Measurements from ENCODE around the gene SEMA3G. TPM values are rescaled to one million over a fixed set of nuclear protein-coding genes. Genes with fewer than 3 reads are reported as not detected.

SEMA3G gene
- total RNA-seq, 1 experiment from 2014 or later, result 0.40 TPM

DNA sequence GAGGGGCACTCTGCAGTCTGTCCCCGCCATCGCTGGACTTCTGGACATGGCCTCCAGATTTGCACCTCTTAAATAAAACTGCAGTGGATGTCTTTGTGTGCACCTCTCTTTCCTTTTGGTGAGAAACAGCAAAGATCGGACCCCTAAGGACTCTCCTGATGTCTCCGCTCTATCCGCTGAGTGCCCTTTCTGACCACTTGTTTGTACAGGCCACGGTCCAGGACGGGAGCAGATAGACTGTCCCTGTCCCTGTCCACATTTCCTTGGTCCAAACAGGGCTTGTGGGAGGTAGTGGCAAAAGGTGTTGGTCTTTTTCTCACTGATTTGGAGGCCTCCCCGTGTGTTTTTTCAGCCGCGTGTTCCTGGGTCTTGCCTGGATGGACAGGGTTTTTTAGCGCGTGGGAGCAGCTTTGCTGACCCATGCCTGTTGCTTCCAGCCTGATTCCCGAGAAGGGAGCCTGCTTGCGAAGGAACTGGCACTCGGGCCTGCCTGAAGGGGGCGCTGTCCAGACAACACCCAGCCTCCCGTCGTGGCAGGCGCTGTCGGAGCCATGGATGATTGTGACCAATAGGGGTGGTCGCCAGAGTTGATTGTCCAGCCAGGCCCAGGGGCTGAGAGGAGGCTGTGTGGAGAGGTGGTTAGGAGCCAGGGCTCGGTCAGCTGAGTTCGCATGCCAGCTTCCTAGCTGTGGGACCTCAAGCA is 37.1 kb upstream of the SEMA3G start:
- in situ Hi-C loops (cut with HindIII; ENCODE audit: low pct_unique_long_range_greater_than_20kb, low sequenced_read_pairs), result no loop called here
- DNase-seq (ENCODE audit: low read depth, low spot score), result peak; percentile 34

DNA sequence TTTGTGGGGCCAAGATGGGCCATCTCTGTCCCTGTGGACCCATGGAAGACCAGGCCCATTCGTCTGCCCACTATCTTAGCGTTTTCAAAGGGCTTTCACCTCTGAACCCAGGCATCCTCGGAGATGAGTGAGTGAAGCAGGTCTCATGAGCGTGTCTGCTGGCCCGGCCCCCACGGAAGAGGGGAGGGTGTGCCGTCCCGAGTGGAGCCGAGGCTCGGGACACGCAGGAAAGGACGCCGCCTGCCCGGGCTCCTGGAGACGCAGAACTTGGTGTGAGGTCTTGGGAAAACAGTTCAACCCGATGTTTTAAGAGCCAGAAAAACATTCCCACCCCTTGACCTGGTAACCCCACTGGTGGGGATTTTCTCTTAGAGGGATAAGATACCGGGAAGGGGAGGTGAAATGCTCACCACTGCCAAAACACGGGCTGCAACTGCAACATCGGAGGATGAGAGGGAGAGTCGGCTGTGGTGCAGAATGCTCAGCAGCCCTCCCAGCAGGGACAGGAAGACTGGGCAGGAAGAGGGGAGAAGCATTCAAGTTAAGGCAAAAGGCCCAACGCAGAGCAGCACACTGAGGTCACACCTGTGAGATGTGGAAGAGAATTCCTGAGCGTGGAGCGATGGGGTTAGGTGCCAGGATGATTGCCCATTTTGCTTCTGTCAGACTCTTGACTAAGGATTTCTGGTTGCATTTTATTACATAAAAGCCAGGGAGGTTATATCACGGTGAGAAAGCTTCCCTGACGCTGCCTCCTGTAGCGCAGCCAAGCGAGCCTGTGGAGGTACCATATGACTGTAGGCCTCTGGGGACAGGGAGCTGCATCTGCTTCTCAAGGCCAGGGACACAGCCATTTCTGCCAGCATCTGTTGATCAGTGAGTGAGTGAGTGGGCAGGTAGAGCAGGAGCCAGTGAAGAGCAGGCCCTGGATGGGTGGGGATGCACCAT is 36.1 kb upstream of the SEMA3G start:
- no peak for DNase-seq (ENCODE audit: low read depth, low spot score)
- in situ Hi-C loops (cut with HindIII; ENCODE audit: low pct_unique_long_range_greater_than_20kb, low sequenced_read_pairs), result no loop called here

DNA sequence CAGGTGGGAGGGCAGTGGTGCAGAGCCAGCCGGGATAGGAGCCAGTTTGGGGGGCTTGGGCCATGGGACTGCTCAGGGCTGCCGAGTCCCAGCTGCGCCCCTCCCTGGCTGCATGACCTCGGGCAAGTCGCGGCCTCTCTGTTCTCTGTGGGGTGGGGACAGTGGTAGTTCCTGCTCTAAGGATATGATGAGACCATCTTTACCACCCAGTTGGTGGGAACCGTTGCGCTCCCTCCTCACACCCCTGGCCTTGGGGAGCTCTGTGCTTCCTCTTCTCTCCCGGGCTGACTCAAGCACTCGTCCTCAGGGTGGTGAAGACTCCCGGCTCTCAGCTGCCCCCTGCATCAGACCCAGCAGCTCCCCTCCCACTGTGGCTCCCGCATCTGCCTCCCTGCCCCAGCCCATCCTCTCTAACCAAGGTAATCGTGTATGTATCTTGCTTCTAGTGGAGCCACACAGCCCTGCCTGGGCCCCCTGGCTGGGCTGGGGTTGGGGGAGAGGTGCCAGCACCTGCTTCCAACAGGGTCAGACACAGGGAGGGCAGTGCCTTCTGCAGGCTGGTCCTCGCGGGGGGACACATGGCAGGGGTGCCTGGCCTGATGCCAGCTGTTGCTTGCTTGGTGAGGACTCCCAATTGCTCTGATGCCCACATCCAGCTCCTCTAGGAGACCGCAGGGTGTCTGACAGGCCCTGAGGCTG is 35.1 kb upstream of the SEMA3G start:
- DNase-seq (ENCODE audit: low read depth, low spot score), result no peak
- in situ Hi-C loops (cut with HindIII; ENCODE audit: low pct_unique_long_range_greater_than_20kb, low sequenced_read_pairs), result no loop called here

DNA sequence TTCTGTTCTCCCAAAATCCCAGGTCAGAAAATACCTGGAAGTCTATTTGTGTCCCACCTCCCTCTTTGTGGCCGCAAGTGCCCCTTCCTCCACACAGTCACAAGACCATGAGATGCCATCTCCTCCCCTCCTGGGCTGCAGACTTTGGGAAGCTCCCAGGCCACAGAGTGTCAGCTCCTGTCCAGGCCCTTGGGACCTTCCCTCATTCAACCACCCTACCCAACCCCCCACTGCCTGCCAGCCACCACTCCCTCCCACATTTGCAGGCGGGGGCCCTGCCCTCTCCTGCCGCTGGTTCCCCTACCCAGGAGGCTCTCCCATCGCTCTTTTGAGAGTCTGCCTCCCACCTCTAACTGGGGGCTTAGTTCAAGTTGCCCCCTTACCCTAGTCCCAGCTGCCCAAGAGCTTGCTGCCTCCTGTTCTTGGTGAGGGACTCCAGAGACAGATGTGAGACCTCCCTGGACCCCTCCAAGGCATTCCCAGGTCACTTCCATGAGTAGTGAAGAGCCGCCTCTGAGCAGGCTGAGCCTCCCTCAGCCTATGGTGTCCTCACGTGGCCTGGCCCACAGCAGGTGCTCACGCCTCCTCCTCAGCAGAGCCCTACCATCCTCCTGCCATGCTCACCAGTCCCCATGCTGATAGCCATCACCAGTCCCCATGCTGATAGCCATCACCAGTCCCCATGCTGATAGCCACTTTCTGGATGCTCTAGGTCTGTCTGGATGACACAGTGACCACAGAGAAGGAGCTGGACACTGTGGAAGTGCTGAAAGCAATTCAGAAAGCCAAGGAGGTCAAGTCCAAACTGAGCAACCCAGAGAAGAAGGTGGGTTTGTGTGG is 34.4 kb upstream of the SEMA3G start:
- no peak for DNase-seq (ENCODE audit: low read depth, low spot score)
- in situ Hi-C loops (cut with HindIII; ENCODE audit: low pct_unique_long_range_greater_than_20kb, low sequenced_read_pairs), result no loop called here

DNA sequence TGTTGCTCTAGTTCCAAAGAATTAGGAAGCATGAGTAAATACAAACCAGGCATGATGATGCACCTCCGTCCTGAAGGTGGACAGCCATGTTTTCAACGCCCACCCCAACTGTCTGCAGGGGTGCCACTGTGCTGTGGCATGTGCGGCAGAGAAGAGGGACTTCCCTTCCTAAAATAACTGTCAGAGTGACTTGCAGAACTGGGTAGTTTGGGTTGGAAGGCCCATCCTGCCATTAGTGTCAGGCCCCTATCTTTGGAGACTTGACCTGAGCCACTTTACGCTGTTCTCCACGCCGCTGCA is 32.8 kb upstream of the SEMA3G start:
- DNase-seq (ENCODE audit: low read depth, low spot score), result no peak
- in situ Hi-C loops (cut with HindIII; ENCODE audit: low pct_unique_long_range_greater_than_20kb, low sequenced_read_pairs), result no loop called here

DNA sequence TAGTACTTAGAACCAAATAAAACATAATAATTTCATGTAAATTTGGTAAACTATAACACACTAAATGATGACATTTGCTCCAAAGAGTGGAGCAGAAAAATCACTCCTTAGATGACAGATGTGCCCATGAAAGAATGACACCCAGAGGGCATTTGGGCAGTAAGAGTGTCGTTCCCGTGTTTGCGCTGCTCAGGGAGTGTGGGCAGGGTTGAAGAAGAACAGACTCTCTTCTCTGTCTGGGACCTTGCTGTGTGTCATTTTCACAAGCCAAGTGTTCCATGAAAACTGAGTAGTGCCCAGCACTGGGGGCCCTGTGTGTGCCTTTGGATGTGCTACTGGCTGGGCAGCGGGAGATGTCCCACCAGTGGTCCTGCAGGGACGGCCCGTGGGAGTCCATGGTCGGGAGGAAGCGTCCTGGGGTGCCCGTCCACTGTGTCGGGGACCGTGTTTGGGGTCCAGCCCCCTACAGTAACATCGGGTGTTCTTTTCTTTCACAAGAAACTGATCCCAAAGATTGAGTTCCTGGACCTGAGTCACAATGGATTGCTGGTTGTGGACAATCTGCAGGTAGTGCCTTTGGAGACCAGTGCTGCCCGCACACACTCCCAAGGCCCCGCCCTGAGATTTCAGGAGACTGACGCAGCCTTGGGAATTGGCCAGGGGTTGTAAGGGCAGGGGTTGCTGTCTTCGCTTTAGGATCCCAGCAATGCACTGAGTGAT is 32.3 kb upstream of the SEMA3G start:
- in situ Hi-C loops (cut with HindIII; ENCODE audit: low pct_unique_long_range_greater_than_20kb, low sequenced_read_pairs), result no loop called here
- no peak for DNase-seq (ENCODE audit: low read depth, low spot score)

DNA sequence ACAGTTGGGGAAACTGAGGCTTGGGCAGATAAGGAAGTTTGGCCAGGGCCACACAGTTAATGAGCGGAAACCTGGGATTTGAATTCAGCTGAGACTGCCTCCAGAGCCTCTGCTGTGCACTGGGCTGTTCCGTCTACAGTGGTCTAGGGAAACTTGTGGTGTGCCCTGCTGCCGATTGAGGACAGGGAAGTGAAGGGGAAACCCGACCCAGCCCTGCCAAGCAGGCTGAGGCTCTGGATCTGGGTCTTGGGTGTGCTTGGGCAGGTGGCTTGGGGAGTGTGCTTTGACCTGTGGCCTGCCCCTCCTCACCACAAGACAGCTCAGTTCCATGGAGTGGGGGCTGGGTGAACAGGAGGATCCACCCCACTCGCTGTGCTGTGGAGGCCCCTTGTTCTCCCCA is 28.1 kb upstream of the SEMA3G start:
- in situ Hi-C loops (cut with HindIII; ENCODE audit: low pct_unique_long_range_greater_than_20kb, low sequenced_read_pairs), result no loop called here
- DNase-seq (ENCODE audit: low read depth, low spot score), result no peak

DNA sequence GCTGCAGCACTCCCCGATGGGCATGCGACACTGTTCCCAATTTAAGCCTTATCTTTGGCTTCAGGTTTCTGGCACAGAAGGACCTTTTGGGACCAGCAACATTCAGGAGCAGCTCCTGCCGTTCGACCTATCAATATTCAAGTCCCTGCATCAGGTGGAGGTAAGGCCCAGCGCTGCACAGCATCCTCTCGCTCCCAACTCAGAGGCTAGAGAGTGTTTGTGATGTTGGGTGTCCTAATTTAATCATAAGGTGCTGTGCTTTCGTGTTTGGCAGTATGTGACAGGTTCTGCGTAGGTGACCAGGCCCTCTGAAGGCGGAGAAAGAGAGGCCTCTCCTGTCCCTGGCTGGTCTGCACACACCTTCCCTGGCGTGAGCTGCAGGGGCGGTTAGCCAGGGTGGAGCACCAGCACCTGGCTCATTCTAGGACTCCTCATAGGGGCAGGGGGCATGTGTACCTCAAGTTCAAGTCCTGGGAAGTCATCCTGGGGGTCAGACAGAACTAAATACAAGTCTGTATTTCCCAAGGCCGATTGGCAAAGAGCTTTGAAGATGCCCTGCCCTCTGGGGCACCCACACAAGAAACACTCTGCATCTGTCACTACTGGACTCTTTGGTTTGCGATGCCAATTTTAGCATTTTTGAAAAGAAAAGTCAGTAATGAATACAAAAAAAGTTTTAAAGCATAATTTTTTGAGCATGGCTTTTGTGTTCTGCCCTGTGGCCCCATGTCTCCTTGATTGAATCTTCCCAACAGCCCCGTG is 27.5 kb upstream of the SEMA3G start:
- DNase-seq (ENCODE audit: low read depth, low spot score), result no peak
- in situ Hi-C loops (cut with HindIII; ENCODE audit: low pct_unique_long_range_greater_than_20kb, low sequenced_read_pairs), result no loop called here

DNA sequence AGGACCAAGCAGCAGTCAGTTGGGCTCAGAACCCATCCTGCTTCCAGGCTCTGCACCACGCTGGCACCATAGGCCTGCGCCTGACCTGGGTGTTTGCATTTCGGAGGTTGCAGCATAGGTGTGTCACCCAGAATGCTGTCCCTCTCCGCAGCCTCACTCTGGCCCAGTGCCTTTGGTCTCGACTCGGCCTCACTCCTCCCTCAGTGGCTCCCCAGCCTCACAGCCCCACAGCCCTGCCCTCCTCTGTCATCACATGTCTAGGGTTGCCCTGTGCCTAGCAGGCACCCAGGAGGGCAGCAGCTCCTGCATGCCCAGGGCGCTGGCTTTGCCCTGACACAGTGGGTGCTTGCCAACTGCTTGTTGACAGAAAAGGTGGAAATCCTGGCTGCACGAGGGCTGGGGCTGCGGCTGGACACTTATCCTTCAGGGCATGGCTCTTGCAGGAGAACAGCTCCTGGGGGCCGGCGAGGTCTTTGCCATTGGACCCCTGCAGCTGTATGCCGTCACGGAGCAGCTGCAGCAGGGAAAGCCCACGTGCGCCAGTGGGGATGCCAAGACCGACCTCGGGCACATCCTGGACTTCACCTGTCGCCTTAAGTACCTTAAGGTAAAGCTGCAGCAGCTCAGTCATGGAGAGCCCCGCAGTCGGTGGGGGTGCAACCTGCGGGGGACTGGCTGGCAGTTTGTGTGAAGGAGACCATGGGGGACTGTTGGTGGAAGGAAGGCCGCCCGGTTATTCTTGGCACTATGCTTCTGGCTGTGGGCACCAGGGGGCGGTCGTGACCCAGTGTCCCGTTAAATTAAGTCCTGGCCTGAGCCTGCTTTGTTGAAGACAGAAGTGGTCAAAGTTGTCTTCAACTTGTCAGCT is 26.7 kb upstream of the SEMA3G start:
- DNase-seq (ENCODE audit: low read depth, low spot score), result peak; percentile 64

DNA sequence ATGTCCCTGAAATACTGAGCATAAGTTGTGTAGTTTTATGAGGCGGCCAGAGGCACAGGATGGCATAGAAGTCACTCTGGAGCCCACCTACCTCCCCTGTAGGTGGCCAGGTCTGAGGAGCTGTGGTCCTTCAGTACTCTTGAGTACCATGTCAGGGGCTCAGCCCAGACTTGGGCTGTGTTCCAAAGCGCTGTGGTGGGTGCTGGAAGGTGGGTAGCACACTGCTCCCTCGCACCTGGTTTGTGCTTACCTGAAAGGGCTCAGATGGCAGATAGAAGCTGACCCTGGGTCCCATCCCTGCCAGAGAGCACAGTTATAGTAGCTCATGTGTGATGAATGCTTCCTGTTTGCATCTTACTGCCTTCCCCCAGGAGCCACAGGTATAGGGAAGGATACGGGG is 26.0 kb upstream of the SEMA3G start:
- in situ Hi-C loops (cut with HindIII; ENCODE audit: low pct_unique_long_range_greater_than_20kb, low sequenced_read_pairs), result no loop called here
- DNase-seq (ENCODE audit: low read depth, low spot score), result no peak

More for the DNA sequence above, 26.7 kb upstream of the SEMA3G start:
- in situ Hi-C loops (cut with HindIII; ENCODE audit: low pct_unique_long_range_greater_than_20kb, low sequenced_read_pairs), result no loop called here

DNA sequence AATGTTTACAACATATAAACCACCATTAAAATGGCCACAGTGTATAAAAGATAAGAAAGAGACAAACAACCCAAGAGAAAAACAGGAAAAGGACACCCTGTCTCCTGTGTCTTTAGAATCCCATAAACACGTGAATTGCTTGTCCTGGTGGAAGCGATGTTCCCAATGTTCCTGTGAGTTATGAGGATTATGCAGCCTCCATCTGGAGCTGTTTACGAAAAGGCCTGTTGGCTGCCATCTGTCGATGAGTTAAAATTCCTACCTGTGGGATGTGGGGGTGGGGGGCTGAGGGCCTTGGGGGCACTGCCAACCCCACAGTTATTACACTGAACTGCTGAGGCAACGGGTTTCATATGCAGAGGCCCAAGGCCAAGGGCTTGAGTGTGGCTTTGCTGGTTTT is 24.1 kb upstream of the SEMA3G start:
- DNase-seq (ENCODE audit: low read depth, low spot score), result no peak
- in situ Hi-C loops (cut with HindIII; ENCODE audit: low pct_unique_long_range_greater_than_20kb, low sequenced_read_pairs), result no loop called here

DNA sequence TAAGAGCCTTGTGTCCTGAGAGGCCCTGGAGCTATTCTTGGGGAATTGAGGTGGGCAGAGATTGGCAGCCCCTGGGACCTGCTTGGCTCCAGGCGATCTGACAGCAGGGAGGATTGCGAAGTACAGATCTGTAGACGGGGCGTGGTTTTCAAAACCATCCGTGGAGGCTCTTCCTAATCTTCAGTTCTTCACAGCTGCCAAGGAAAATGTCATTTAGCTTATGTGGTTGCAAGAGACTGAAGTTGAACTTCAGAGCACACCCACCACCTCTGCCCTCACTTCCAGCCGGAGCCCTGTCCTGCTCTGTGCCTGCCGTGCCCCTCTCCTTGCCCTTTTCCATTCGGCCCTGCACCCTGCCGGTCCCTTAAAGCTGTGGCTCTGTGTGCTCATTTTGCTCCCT is 23.4 kb upstream of the SEMA3G start:
- no peak for DNase-seq (ENCODE audit: low read depth, low spot score)
- in situ Hi-C loops (cut with HindIII; ENCODE audit: low pct_unique_long_range_greater_than_20kb, low sequenced_read_pairs), result no loop called here

DNA sequence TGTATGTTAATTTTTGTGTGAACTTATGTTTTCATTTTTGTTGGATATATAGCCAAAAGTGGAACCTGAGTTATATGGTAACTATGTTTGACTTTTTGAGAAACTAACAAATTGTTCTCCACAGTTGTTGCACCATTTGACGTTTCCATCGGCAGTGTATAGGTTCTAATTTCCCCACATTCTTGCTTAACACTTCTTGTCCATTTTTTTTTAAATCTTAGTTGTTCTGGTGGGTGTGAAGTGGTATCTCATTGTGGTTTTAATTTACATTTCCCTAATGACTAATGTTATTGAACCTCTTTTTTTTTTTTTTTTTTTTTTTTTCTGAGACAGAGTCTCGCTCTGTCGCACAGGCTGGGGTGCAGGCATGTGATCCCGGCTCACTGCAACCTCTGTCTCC is 18.5 kb upstream of the SEMA3G start:
- in situ Hi-C loops (cut with HindIII; ENCODE audit: low pct_unique_long_range_greater_than_20kb, low sequenced_read_pairs), result no loop called here
- no peak for DNase-seq (ENCODE audit: low read depth, low spot score)

DNA sequence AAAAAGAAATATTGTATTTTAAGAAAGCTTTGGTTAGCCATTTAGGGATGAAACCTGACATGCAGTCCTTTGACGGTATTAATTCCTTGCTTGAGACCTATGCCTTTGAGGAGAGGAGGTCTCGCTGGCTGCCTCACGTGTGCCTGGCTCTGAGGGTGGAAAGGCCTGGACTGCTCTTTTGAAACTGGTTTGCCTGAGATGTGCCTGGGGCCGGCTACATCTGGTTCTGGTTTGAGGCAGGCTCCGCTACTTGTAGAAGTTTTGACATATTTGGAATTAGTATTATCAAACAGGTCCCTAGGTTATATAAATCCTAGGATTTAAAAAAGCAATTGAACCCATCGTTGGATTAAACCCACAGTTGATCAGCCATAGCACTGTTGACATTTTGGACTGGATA is 17.0 kb upstream of the SEMA3G start:
- DNase-seq (ENCODE audit: low read depth, low spot score), result no peak
- in situ Hi-C loops (cut with HindIII; ENCODE audit: low pct_unique_long_range_greater_than_20kb, low sequenced_read_pairs), result no loop called here

DNA sequence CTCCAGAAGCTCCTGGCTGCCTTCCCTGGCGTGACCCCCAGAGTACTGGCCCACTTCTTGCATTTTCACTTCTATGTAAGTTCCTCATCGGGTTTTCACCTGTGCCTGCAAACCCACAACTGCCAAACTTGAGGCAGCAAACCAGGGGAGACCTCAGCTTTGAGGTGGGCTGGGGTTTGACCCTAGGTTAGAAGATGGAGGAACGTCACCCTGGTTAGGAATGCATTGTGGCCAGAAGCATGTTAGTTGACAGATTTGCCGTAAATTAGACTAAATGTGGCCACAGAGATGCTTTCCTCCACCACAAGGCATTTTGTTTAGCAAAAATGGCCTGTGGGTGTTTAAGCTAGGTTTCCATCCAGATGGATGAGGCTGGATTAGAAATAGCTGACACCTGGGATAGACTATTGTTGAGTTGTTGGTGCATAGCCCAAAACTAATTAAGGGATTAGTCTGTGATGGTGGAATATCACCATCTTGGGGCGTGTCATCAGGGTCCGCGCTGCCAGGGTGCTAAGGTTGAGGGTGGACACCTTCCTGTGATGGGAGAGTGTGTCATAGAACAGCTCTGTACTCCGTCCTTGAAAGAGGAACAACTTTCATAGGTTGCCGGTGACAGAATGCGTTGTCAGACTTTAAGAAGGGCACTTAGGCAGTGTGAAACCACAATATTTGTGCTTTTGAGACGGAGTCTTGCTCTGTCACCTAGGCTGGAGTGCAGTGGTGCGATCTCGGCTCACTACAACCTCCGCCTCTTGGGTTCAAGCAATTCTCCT is 14.1 kb upstream of the SEMA3G start:
- in situ Hi-C loops (cut with HindIII; ENCODE audit: low pct_unique_long_range_greater_than_20kb, low sequenced_read_pairs), result no loop called here
- no peak for DNase-seq (ENCODE audit: low read depth, low spot score)
